Activated CD8-positive, alpha-beta memory T cell treated with anti-CD3 and anti-CD28 coated beads for 24 hours (primary cell): ENCODE data around the gene VANGL1.

Experiments used
- DNase-seq: peaks from one replicate; pipeline ENCODE4 v3.0.0-alpha.2; 2020

VANGL1 gene

GRCh38 chr1:115706587-115707425 lies 65.0 kb downstream of the VANGL1 start:
- no peak for DNase-seq

DNA sequence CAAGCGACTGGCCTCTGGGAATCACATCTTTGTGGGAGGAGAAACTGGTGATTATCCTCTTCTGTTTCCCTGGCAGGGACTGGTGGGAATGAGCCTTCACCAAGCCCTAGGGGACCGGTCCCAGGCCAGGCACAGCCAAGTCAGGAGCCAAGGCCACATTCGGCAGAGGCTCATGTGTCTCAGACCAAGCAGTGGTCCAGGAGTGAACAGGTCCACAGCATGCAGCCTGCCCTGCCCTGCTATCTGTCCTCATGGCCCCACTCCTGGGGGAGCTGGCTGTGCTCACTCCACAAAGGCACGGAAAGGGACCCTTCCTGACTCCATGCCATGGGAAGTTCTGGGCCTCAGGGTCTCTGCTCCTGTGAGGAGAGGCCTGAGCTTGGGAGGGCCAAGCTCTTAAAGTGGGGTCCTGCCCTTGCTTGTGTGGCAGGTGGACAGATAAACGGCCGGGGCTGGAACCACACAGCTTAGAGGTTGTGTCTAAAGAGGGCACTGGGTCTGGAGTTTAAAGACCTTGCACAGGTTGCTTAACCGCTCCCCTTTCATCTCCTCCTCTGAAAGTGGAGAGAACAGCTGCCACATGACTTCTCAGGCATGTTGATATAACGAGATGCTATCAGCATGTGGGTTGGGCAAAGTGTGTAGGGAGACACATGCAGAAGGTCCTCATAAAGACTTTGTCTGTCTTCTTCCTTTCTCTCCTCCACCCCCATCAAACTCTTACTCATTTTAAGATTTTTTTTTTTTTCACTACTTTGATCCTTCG lies 69.3 kb downstream of the VANGL1 start:
- no peak for DNase-seq

DNA sequence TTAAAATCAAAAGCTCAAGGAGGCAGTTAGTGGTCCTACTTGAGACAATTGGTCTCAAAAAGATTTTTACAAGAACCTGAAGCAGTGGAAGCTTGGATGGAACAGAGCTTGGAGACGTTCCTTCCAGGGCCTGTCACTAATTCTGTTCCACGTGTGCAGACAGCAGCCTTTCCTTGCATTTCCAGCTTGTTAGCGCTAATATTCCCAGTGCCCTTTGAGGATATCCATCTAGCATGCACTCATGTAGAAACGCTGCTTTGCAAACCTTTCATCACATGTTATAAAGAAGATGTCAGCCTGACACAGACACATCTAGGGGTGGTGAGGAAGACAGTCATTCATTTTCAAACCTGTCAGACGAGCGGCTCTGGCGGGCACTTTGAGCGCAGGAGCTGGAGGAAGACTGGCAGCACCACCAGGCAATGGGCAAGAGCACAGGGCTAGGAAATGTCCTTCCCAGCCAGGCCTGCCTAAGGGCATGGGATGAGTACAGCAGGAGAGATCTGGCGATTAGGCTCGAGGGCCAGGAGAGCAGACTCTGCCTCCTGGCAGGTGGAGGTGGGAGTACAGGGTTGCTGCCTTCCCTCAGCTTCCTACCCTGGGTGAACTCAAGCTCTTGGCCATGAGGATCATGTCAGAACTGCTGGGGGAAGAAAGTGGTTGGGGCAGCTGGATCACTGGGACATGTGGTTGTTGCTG lies 71.3 kb downstream of the VANGL1 start:
- DNase-seq = no peak

- DNase-seq = no peak
These were observed 72.1 kb downstream of the VANGL1 start for GRCh38 chr1:115713906-115714305.

GRCh38 chr1:115714572-115715141 lies 72.9 kb downstream of the VANGL1 start:
- no peak for DNase-seq

DNA sequence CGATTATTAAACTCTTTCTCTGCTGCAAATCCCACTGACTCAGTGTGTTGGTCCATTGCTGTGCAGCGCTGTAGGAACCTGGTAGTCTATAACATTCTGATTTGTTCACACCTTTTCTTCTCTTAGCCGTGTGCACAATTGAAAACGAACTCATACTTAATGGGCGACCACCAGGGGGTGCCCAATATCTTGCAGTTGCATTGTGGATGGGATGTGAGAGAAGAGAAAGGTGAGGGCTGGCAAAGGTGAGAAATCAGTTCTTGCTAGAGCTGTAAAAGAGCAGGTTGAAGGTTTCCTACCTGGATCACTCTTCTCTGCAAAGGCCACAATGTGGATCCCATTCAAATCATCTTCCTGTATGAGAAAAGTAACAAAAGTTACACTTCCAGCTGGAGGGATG lies 75.8 kb downstream of the VANGL1 start:
- DNase-seq = no peak

DNA sequence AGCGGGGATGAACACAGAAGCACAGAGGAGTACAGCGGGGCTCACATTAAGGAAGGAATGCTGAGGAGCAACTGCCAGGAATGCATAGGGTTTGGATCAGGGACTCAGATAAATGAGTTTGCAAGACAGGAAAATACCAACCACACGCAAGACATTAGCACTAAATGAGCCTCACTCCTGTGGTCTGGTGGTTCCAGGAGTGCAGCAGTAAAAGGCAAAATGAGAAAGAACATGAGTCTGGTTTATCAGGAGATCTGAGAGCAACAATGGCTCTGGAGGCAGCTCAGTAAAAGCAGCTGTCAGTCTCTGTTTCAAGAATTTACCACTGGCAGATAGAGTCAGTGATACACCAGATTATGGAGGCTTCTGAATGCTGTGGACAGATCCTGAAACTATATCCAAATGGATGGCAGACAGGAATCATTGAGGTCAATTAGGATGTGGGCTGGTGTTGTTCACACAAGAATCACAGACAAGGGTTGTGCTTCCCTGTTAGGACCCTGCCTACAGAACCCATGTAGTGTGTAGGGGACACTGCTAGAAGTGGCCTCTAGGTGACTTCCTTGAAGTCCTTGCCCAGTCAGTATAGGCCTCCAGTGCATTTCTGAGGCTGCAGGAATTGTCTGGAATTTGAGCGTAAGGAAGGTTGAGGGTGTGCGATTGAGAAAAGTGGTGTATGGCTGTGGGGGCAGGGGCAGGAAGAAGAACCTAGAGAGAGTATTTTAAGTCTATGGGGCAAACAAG lies 76.4 kb downstream of the VANGL1 start:
- DNase-seq = no peak

DNA sequence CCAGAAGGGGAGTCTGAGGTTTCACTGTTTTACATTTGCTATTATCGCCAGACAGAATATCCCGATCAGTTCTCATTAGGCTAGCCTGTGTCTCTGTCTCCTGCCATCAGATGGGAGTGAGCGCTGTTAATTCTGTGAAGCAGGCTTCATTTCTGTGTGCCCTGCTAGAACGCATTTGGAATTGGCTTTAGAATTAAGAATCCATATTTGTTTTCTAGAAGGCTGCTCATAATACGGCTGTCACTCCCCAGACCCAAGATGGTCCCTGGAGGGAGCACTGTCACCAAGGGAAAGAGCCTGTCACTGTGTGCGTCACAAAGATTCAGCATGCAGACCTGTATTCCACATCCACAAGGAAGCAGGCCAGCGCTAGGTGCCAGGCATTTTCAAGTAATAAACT lies 77.5 kb downstream of the VANGL1 start:
- no peak for DNase-seq

DNA sequence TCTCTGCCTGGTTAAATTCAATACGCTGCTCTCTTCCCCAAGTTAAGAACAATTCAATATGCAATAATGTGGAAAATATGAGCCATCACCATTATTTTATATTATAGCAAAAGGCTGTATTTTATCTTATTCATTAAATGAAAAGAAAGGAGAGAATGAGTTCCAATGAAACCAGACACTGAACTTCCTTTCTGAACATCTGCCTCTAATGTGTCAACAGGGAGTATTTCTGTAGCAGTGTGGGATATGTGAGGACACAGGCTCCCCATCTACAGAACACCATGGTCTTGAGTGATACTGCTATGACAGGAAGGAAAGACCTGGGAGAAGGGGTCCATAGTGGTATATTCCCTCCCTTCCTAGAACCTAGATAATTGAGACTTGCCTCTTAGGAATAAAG lies 80.5 kb downstream of the VANGL1 start:
- no peak for DNase-seq

DNA sequence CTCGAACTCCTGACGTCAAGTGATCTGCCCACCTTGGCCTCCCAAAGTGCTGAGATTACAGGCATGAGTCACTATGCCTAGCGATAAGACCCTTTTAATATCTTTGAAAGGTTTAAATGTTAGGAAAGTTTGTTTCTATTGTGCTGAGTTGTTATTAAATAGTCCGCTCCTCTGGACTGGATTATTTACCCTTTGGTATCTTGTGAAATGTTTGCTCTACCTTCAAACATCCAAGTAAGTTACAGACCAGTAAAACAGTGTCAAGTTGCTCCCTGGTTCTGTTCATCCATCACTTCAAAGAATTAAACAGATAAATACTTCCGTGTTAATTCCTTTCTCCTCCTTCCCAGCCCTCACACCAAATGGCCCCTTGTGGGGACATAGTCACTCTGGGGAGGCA lies 82.0 kb downstream of the VANGL1 start:
- no peak for DNase-seq

DNA sequence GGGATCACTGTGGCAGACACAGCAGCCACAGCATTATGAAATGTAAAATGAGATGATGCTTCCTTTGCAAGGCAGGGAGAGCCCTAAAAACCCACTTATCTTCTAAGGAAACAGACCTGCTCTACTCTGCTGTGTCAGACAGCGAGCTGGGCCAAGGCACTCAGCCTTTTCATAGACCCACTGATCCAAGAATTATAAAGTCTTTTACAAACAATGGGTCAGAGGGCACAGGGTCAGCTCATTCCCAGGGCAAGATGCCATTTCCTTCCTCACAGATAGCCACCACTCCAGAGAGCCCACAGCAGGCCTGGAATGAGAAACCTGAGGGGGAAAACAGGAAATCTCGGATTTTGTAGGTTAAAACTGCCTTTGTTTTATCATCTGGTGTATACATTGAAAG lies 83.8 kb downstream of the VANGL1 start:
- DNase-seq = no peak

DNA sequence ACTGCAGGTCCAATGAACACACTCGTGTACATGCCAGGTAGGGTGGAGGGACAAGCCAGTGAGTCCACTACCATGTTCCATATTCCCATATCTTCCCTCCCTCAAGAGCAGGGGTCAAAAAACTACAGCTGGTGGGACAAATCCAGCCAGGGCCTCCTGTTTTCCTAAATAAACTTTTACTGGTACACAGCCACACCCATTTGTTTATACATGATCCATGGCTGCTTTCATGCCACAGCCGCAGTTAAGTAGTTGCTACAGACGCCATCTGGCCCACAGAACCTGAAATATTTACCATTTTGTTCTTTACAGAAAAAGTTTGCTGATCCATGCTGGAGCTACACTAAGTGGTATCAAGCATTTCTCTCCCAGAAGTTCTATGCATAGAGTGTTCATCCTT lies 84.4 kb downstream of the VANGL1 start:
- no peak for DNase-seq

DNA sequence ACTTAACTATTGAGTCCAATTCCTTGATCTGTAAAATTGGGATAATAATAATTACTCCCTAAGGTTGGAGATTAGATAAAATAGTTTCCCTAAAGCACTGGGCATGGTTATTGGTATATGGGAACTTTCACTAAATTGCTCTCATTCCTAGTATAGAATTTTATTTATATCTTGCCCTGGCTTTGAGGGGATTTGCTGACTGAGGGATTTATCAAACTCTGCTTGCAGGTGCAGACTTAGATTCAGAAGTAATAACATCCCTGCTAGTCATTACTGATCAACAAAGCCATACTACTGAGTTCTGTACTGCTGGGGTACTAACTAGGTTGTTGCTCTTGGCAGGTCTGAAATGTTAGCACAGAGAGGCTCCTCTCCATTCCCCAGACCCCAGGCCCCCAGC lies 84.8 kb downstream of the VANGL1 start:
- no peak for DNase-seq

GRCh38 chr1:115727706-115728249 lies 86.0 kb downstream of the VANGL1 start:
- no peak for DNase-seq

DNA sequence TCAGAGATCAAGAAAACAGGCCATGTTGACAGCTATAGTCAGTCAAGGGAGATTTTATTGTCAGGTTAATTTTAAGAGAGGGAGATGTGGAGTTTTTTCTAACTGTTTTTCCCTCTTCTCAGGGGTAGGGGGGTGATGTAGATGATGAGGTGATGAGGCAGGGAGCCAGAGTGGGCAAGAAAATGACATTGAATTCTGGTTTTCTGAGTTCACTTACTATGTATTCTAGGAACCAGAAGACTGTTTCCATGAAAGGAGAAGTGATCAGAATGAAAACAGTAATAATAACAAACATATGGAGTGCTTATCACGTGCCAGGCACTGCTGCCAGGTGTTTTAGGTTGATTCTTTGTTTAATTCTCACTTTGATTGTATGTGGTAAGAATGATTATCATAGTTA lies 86.6 kb downstream of the VANGL1 start:
- no peak for DNase-seq

DNA sequence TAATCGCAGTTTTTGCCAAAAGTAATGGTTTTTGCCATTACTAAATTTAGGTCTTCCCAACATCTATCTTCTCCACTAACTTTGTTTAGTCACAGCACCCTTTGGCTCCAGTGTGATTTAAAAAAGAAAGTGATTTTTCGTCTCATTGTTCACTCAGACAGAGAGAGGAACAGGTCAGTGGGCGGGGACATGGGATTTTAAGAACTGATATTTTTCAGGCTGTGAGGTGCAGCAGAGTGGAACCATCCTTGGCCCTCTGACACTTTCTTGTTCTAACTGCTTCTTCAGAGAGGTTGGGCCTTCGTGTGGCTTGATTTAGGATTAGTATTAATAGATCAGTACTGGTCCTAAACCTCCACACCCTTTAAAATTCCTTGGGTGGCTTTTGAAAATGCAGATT lies 88.0 kb downstream of the VANGL1 start:
- no peak for DNase-seq

DNA sequence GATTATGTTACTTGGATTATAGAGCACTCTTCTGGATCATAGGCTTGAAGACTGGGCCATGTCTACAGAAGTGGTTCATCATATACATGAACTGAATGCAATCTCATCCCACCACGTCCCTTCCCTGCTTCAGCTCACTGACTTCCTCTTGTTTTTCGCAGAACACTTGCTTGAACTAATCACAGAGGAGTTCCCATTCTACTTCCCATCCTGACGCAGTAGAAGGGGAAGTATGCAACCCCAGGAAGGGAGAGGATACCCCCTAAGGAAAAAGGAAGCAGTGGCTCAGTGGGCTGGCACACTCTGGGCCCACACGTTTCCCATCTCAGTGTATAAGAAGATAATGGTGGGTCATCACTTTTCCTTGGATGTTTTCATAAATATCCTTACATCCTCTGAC lies 90.5 kb downstream of the VANGL1 start:
- no peak for DNase-seq

DNA sequence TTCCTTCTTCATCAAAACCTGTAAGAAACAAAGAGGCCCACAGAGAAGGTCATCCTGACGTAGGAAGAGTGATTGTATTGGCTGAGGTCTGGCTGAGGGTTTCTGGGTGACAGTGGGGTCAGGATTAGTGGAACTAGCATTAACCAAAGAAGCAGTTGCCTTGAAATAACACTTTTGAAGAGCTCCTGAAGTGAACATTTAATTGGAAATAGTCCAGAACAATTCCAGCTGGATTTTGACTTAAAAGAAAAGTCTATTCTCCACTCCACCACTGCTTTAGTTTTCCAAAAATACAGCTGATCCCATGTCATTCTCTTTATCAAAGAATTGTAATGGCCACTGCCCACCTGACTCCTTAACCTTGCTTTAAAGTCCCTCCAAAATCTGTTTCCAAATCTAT lies 99.0 kb downstream of the VANGL1 start:
- DNase-seq = no peak

DNA sequence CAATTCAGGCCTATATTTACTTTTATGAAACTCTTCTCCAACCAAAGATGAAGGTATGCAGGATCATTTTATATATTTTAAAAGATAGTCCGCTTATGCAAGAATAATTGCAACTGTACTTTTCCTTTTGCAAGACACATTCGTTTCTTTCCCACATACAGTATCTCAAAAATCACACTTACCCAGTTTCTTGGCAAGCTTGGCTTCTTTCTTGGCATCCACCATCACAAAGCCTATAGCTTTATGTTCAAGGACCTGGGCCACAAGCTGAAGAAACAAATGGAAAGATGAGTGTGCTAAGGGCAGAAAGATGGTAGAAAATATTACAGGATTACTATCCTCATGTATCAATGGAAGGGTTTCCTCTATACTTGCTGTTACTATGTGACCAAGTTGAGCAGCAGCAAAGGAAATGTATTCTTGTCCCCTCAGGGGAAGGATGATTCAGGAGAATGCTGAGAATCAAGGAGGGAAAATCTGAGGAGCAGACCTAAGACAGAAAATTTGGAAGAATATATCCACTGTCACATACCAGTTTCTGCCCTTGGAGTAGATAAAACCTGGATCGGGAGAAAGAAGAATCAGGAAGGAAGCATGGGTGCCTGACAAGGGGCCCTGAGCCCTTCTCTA lies 103.0 kb downstream of the VANGL1 start:
- no peak for DNase-seq

GRCh38 chr1:115746021-115746690 lies 104.4 kb downstream of the VANGL1 start:
- no peak for DNase-seq
